ENCODE data around the gene INAFM1. TPM values are rescaled to one million over a fixed set of nuclear protein-coding genes. Genes with fewer than 3 reads are reported as not detected.

INAFM1 gene
- total and polyA plus RNA-seq, 9 of the 15 experiments (the other 6 are each of a cell fraction or from before 2014, with no cell fraction given) = 0.71 to 30.9 (median 3.1) TPM

- TF ChIP-seq STAG1 (CRISPR knock-in tag; IDR thresholded peaks at IDR 0.05; ENCODE audit: borderline replicate concordance) (no peak), BCOR (IDR thresholded peaks at IDR 0.05) (peak; percentile 74), MXI1 (IDR thresholded peaks at IDR 0.05; ENCODE audit: low read depth, low read length) (peak; percentile 80), ZNF12 (CRISPR knock-in tag; IDR thresholded peaks at IDR 0.05) (peak; percentile 53; the same call in 1 of the 2 replicates), SLC30A9 (CRISPR knock-in tag; IDR thresholded peaks at IDR 0.05) (no peak), DMBX1 (CRISPR knock-in tag; IDR thresholded peaks at IDR 0.05; ENCODE audit: borderline replicate concordance) (no peak), STAT5A (IDR thresholded peaks at IDR 0.05; ENCODE audit: borderline replicate concordance, low read length) (no peak), ZBTB7A (IDR thresholded peaks at IDR 0.05; ENCODE audit: borderline replicate concordance, control insufficient read depth, low read depth, low read length) (peak; percentile 98), YY1 (IDR thresholded peaks at IDR 0.05; ENCODE audit: borderline replicate concordance in 1 of 3, control insufficient read depth in 1 of 3, extremely low read depth in 1 of 3, insufficient read depth in 3 of 3, insufficient read length in 1 of 3, insufficient replicate concordance in 2 of 3, low read depth in 1 of 3, low read length in 2 of 3) (peak in 2 of 3 experiments; percentile 74 to 86), MGA (IDR thresholded peaks at IDR 0.05) (no peak; the same call in 1 of the 2 replicates), POLR2B (IDR thresholded peaks at IDR 0.05; ENCODE audit: low read depth, partially characterized antibody) (peak; percentile 80), STAT6 (CRISPR knock-in tag; IDR thresholded peaks at IDR 0.05) (peak; percentile 94; the same call in 1 of the 2 replicates)
Measured at GRCh38 chr19:47255879-47256692, 18.6 kb upstream of the INAFM1 start, which contains the start of gene CCDC9 (continued).

Data from K562 (cell line).